K562 (cell line): Measurements from ENCODE around the gene MIDN. TPM values are rescaled to one million over a fixed set of nuclear protein-coding genes. Genes with fewer than 3 reads are reported as not detected.

Experiments
- ATAC-seq: fragments of 200-7000 bp; cut with Tn5 transposase; 3 replicates; pipeline ENCODE4 v1.9.1; 2020; ENCODE audit warnings: moderate library complexity
- BruUV-seq: library from RNA; stranded (reverse); fragments of 400-500 nt; replicated peaks from 2 replicates; lab custom pipeline; 2021; lab: Mats Ljungman, UMichigan
- CTCF ChIA-PET: fragments of 300-600 bp; formaldehyde crosslinking; extraction: SDS; loops from one replicate; lab custom pipeline; 2021; ENCODE audit warnings: low intra/inter-chr PET ratio; lab: Yijun Ruan, JAX
- POLR2A ChIA-PET: fragments of 300-600, 350-650 bp; sonication (Branson Sonifier 250); formaldehyde crosslinking; extraction: SDS; loops from one replicate; lab custom pipeline; 2021; ENCODE audit warnings: antibody characterized with exemption, inconsistent platforms; lab: Yijun Ruan, JAX
- DNase-seq, 4 experiments: peaks; one replicate each; pipeline versions ENCODE4 v3.0.0 to v3.0.0-alpha.2; 2011 to 2018; ENCODE audit warnings: low spot score in 3 of 4, mixed read lengths in 3 of 4; ENCODE audit errors: extremely low read depth in 1 of 4
- FAIRE-seq: peaks from 2 replicates; lab custom pipeline; 2011; peaks lifted over from hg19 to GRCh38; lab: Jason Lieb, UNC
- H2AFZ ChIP-seq: 2 replicates; pipeline ENCODE4 v1.6.0; 2011; ENCODE audit warnings: low read depth, low read length, control low read depth, inconsistent platforms
- H3K27ac ChIP-seq: fragments of 200-600 bp; 3 replicates; pipeline ENCODE4 v1.8.0; 2011; ENCODE audit warnings: low read depth, mild to moderate bottlenecking, control low read depth, inconsistent platforms, low read length, moderate library complexity, mixed read lengths; ENCODE audit errors: extremely low read depth
- H3K27me3 ChIP-seq, 2 experiments: fragments of 300-600 bp in 1 of 2; 2 replicates in 1 of 2; 3 replicates in 1 of 2; pipeline versions ENCODE4 v1.6.0 to v1.8.0; 2011; ENCODE audit warnings: inconsistent platforms in 2 of 2, low read length in 2 of 2, mild to moderate bottlenecking in 1 of 2, mixed read lengths in 1 of 2, moderate library complexity in 1 of 2; ENCODE audit not compliant: control insufficient read depth in 2 of 2, insufficient read depth in 2 of 2
- H3K36me3 ChIP-seq: fragments of 300-600 bp; 3 replicates; pipeline ENCODE4 v1.8.0; 2011; ENCODE audit warnings: mild to moderate bottlenecking, low read length, inconsistent platforms; ENCODE audit not compliant: control insufficient read depth, insufficient read depth
- H3K4me1 ChIP-seq, 2 experiments: fragments of 200-600 bp in 1 of 2; replicated peaks in 1 of 2; 2 replicates in 1 of 2; 3 replicates in 1 of 2; pipeline versions ENCODE4 v1.5.1 to v1.8.0; 2011; ENCODE audit warnings: inconsistent platforms in 2 of 2, low read length in 2 of 2, mild to moderate bottlenecking in 1 of 2, mixed read lengths in 1 of 2, moderate library complexity in 1 of 2; ENCODE audit not compliant: control insufficient read depth in 2 of 2, insufficient read depth in 2 of 2
- H3K4me2 ChIP-seq: 2 replicates; pipeline ENCODE4 v1.6.1; 2011; ENCODE audit warnings: low read length, control low read depth, inconsistent platforms, mixed read lengths; ENCODE audit not compliant: insufficient read depth
- H3K4me3 ChIP-seq: fragments of 200-600 bp; sonication (generic), shearing (Covaris generic); 2 replicates; pipeline ENCODE4 v1.5.1; 2016; ENCODE audit warnings: control low read depth, inconsistent platforms
- H3K79me2 ChIP-seq: fragments of 200-600 bp; 3 replicates; pipeline ENCODE4 v1.8.0; 2011; ENCODE audit warnings: low read length, inconsistent platforms; ENCODE audit not compliant: control insufficient read depth, insufficient read depth
- H3K9ac ChIP-seq, 2 experiments: 2 replicates each; pipeline versions ENCODE4 v1.6.0 to v1.6.1; 2011; ENCODE audit warnings: low read depth in 2 of 2, low read length in 2 of 2, control low read depth in 1 of 2, inconsistent platforms in 1 of 2, mild to moderate bottlenecking in 1 of 2, mixed read lengths in 1 of 2; ENCODE audit not compliant: insufficient read depth in 1 of 2
- H3K9me1 ChIP-seq: one replicate; pipeline ENCODE4 v1.6.0; 2011; ENCODE audit warnings: inconsistent platforms, mild to moderate bottlenecking, low read length, moderate library complexity; ENCODE audit not compliant: control insufficient read depth, insufficient read depth
- H3K9me3 ChIP-seq: replicated peaks from 2 replicates; pipeline ENCODE4 v1.5.1; 2011; ENCODE audit warnings: low read depth, low read length, inconsistent platforms; ENCODE audit not compliant: control insufficient read depth, insufficient read depth
- H4K20me1 ChIP-seq: replicated peaks from 2 replicates; pipeline ENCODE4 v1.6.1; 2011; ENCODE audit warnings: low read length, inconsistent platforms, mixed read lengths; ENCODE audit not compliant: control insufficient read depth, insufficient read depth
- DEAF1 ChIP-seq: fragments of 450-650 bp; formaldehyde crosslinking; IDR thresholded peaks from 2 replicates; pipeline ENCODE4 v1.4.0; 2020; ENCODE audit warnings: mild to moderate bottlenecking, moderate library complexity
- DMBX1 ChIP-seq: fragments of 250-450 bp; sonication (Bioruptor Pico); IDR thresholded peaks from 2 replicates; pipeline ENCODE4 v1.8.0; 2022; ENCODE audit warnings: inconsistent platforms, mild to moderate bottlenecking, moderate library complexity, borderline replicate concordance
- HDAC8 ChIP-seq: fragments of 450-650 bp; IDR thresholded peaks from 2 replicates; pipeline ENCODE4 v1.6.1; 2016; ENCODE audit warnings: mild to moderate bottlenecking, missing genetic modification characterization, moderate library complexity, missing compliant biosample characterization
- MECOM ChIP-seq: fragments of 250-450 bp; sonication (Bioruptor Pico); IDR thresholded peaks from 2 replicates; pipeline ENCODE4 v1.8.0; 2022; ENCODE audit warnings: inconsistent platforms
- PHF8 ChIP-seq: fragments of 200-600 bp; sonication (generic); IDR thresholded peaks from 2 replicates; pipeline ENCODE4 v1.6.1; 2012; ENCODE audit warnings: mixed run types, mild to moderate bottlenecking, inconsistent platforms, low read length, moderate library complexity, borderline replicate concordance
- RBBP5 ChIP-seq: fragments of 200-600 bp; sonication (generic); IDR thresholded peaks from 2 replicates; pipeline ENCODE4 v1.6.1; 2012; ENCODE audit warnings: borderline replicate concordance, mild to moderate bottlenecking, low read length, control low read depth, inconsistent platforms; ENCODE audit not compliant: insufficient read depth, poor library complexity, severe bottlenecking
- SLC30A9 ChIP-seq: fragments of 250-450 bp; sonication (Bioruptor Pico); IDR thresholded peaks from 2 replicates; pipeline ENCODE4 v1.8.0; 2022; ENCODE audit warnings: mild to moderate bottlenecking, moderate library complexity
- SNIP1 ChIP-seq: fragments of 450-650 bp; IDR thresholded peaks from 2 replicates; pipeline ENCODE4 v1.7.1; 2017; ENCODE audit warnings: low read depth, mild to moderate bottlenecking
- TAF9B ChIP-seq: fragments of 450-650 bp; IDR thresholded peaks from 2 replicates; pipeline ENCODE4 v1.6.1; 2018; ENCODE audit warnings: mild to moderate bottlenecking; ENCODE audit not compliant: partially characterized antibody
- ZBTB33 ChIP-seq: sonication (generic); formaldehyde crosslinking; IDR thresholded peaks from 2 replicates; pipeline ENCODE4 v1.8.1; 2023; ENCODE audit warnings: mild to moderate bottlenecking, missing genetic modification reagents
- WGBS: fragments of 100-300 bp; shearing (Covaris generic); methylation state at CpG from one replicate; pipeline ENCODE4 v1.1.6; 2016; ENCODE audit warnings: low coverage, mixed read lengths; ENCODE audit not compliant: insufficient coverage; ENCODE audit errors: missing lambda C conversion rate; 5-methylcytosine and 5-hydroxymethylcytosine counted together
- in situ Hi-C: fragments of 300-500 bp; cut with MboI; formaldehyde crosslinking; loops from 4 replicates; pipeline ENCODE4 v1.15.0; 2018; ENCODE audit warnings: inconsistent platforms, mixed read lengths
- intact Hi-C: fragments of 100-400 bp; cut with micrococcal nuclease; formaldehyde crosslinking; loops from 2 replicates; pipeline ENCODE4 v1.14.2; 2022
- polyA plus RNA-seq, 8 experiments: library from polyadenylated mRNA; depleted of rRNA in 4 of 8; stranded (reverse) in 5 of 8; unstranded in 3 of 8; fragments of >200 nt; fragmentation: Nextera tagmentation in 2 of 8; fragmentation: Illumina TruSeq in 1 of 8; extraction: Ambion mirVana in 2 of 8; extraction: Trizol in 1 of 8; gene quantifications; 2 replicates each; pipeline versions ENCODE4 v1.2.1 to v1.2.3, GENCODE V29; 2011 to 2014; ENCODE audit warnings: inconsistent platforms in 1 of 8, missing spikeins in 1 of 8
- total RNA-seq, 7 experiments: library from RNA; depleted of rRNA in 6 of 7; stranded (reverse); fragments of >200 nt in 6 of 7; fragmentation: Illumina TruSeq in 2 of 7; extraction: Trizol in 2 of 7; gene quantifications; 2 replicates each; pipeline versions ENCODE4 v1.2.1 to v1.2.3, GENCODE V29; 2011 to 2021; ENCODE audit warnings: low replicate concordance in 1 of 7
- TF ChIP-seq, protein P1 (sequence below): fragments of 450-650 bp; IDR thresholded peaks from 2 replicates; pipeline ENCODE4 v1.6.1; 2017; ENCODE audit warnings: antibody characterized with exemption, mild to moderate bottlenecking

MIDN gene
- total and polyA plus RNA-seq, 9 of the 15 experiments (the other 6 are each of a cell fraction or from before 2014, with no cell fraction given) = 0.17 to 120 (median 10.1) TPM

DNA sequence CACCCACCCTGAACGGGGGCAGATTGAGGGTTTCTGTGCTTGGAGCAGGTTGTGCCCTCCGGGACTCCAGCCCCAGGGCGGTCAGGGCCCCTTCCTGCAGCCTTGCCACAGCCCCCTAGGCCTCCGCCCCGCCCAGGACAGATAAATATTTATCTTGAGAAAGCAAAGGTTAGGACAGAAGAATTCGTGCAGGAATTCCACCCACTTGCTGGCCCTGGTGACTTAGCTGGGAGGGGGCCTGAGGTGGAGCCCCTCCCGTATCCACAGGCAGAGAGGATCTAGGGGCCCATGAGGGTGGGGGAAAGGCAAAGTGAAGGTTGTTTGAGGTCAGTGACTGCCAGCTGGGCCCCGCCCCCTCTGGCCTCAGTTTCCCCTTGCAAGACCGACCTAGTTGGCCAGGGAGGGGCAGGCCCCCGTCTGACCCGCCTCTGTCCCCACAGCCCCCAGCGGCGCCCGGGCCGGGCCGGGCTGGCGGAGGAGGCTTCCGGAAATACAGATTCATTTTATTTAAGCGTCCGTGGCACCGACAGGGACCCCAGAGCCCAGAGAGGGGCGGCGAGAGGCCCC, 5.2 kb downstream of the MIDN start:
- H3K4me2 ChIP-seq = peak overlapping the region; percentile 63
- POLR2A ChIA-PET = interaction anchor here (0.6 to 7.8 kb wide), 6 partner anchors 10 to 633 kb away, joined by 3 to 88 read pairs (median 6); partner anchors contain the start of genes CIRBP and FAM174C
- in situ Hi-C loops = no loop called here
- H3K27ac ChIP-seq = peak overlapping the region; percentile 82
- no peaks in the 10 kb centered on the region for H3K27me3 ChIP-seq
- H3K4me1 ChIP-seq = peaks cover 27 to 96% of the 10 kb centered on the region in 2 experiments; a peak in 4 of 5 replicates
- peak in 1 of 4 experiments; percentile 77 for DNase-seq
- peaks cover 73% of the 10 kb centered on the region for H3K79me2 ChIP-seq
- peak; percentile 11 for ATAC-seq
- H3K4me3 ChIP-seq = peak overlapping the region; percentile 93
- no peaks in the 10 kb centered on the region for H3K9me3 ChIP-seq
- H3K9ac ChIP-seq = peak overlapping the region; percentile 79 to 96
- intact Hi-C loops = no loop called here
- no peaks in the 10 kb centered on the region for H3K9me1 ChIP-seq
- peaks cover 67% of the 10 kb centered on the region; the same call in 2 of the 3 replicates for H3K36me3 ChIP-seq
- no peak for FAIRE-seq
- 55% methylated on average over 21 of the region's 23 CpGs for WGBS
- H4K20me1 ChIP-seq = 0 out of 2 replicates have a peak, but pooled peaks cover 7% of the 10 kb centered on the region
- CTCF ChIA-PET = interaction anchor here (1.3 kb wide), 1 partner anchor 13 kb away, joined by 5 read pairs; no protein-coding TSS in a partner anchor
- BruUV-seq = no TSS peak
- no peak overlapping the region for H2AFZ ChIP-seq
- TF ChIP-seq HDAC8 (no peak), ZBTB33 (CRISPR knock-in tag) (no peak), PHF8 (no peak; the same call in 1 of the 2 replicates), SNIP1 (no peak), TAF9B (no peak), MECOM (CRISPR knock-in tag) (no peak), RBBP5 (no peak), DMBX1 (CRISPR knock-in tag) (0 out of 2 replicates have a peak, but pooled peaks have one; percentile 1), DEAF1 (no peak), SLC30A9 (no peak)
- TF ChIP-seq, protein P1, sequence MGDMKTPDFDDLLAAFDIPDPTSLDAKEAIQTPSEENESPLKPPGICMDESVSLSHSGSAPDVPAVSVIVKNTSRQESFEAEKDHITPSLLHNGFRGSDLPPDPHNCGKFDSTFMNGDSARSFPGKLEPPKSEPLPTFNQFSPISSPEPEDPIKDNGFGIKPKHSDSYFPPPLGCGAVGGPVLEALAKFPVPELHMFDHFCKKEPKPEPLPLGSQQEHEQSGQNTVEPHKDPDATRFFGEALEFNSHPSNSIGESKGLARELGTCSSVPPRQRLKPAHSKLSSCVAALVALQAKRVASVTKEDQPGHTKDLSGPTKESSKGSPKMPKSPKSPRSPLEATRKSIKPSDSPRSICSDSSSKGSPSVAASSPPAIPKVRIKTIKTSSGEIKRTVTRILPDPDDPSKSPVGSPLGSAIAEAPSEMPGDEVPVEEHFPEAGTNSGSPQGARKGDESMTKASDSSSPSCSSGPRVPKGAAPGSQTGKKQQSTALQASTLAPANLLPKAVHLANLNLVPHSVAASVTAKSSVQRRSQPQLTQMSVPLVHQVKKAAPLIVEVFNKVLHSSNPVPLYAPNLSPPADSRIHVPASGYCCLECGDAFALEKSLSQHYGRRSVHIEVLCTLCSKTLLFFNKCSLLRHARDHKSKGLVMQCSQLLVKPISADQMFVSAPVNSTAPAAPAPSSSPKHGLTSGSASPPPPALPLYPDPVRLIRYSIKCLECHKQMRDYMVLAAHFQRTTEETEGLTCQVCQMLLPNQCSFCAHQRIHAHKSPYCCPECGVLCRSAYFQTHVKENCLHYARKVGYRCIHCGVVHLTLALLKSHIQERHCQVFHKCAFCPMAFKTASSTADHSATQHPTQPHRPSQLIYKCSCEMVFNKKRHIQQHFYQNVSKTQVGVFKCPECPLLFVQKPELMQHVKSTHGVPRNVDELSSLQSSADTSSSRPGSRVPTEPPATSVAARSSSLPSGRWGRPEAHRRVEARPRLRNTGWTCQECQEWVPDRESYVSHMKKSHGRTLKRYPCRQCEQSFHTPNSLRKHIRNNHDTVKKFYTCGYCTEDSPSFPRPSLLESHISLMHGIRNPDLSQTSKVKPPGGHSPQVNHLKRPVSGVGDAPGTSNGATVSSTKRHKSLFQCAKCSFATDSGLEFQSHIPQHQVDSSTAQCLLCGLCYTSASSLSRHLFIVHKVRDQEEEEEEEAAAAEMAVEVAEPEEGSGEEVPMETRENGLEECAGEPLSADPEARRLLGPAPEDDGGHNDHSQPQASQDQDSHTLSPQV = peak; percentile 9; the same call in 1 of the 2 replicates
